SKM-1 treated with dmso at 0.1 percent for 144 hours (cell line): ENCODE data around the gene ZSCAN12.
A peak's percentile ranks its signal among the peaks of the same experiment; 100 is the strongest.
"Not testable (repeated sequence)": the region's sequence is repeated elsewhere in the genome, so short reads cannot be mapped to it uniquely, and the experiment has no call there.

Experiments
- DNase-seq: peaks from one replicate; lab custom pipeline; 2025; ENCODE audit not compliant: unreplicated experiment; lab: John Stamatoyannopoulos, UW

Gene ZSCAN12

GRCh38 chr6:28395918-28396317 lies 3.6 kb downstream of the ZSCAN12 start:
- DNase-seq = no peak

- peak; percentile 5 for DNase-seq
Measured at GRCh38 chr6:28393912-28394662, 5.5 kb downstream of the ZSCAN12 start.

GRCh38 chr6:28390688-28391087 lies 8.9 kb downstream of the ZSCAN12 start:
- no peak for DNase-seq

- DNase-seq = no peak
Measured at GRCh38 chr6:28384143-28384533, 15.4 kb downstream of the ZSCAN12 start.

GRCh38 chr6:28383235-28384142 lies 16.1 kb downstream of the ZSCAN12 start:
- peak; percentile 63 for DNase-seq

- DNase-seq = no peak
Measured at GRCh38 chr6:28380381-28380780, 19.2 kb downstream of the ZSCAN12 start.

- DNase-seq = no peak
Measured at GRCh38 chr6:28378644-28379043, 20.9 kb downstream of the ZSCAN12 start.

GRCh38 chr6:28377879-28378278 lies 21.7 kb downstream of the ZSCAN12 start:
- no peak for DNase-seq

- no peak for DNase-seq
Measured at GRCh38 chr6:28373925-28374324, 25.6 kb downstream of the ZSCAN12 start.

- no peak for DNase-seq
Measured at GRCh38 chr6:28371706-28372451, 27.7 kb downstream of the ZSCAN12 start.

- no peak for DNase-seq
Measured at GRCh38 chr6:28371280-28371679, 28.3 kb downstream of the ZSCAN12 start.

- DNase-seq = no peak
Measured at GRCh38 chr6:28370440-28370839, 29.1 kb downstream of the ZSCAN12 start.

GRCh38 chr6:28369463-28369862 lies 30.1 kb downstream of the ZSCAN12 start:
- DNase-seq = no peak

GRCh38 chr6:28368522-28368921 lies 31.0 kb downstream of the ZSCAN12 start:
- peak; percentile 35 for DNase-seq

GRCh38 chr6:28365590-28365989 lies 34.0 kb downstream of the ZSCAN12 start:
- not testable (repeated sequence) for DNase-seq

- DNase-seq = no peak
Measured at GRCh38 chr6:28360961-28361360, 38.6 kb downstream of the ZSCAN12 start.

- not testable (repeated sequence) for DNase-seq
Measured at GRCh38 chr6:28359562-28359961, 40.0 kb downstream of the ZSCAN12 start.

- no peak for DNase-seq
Measured at GRCh38 chr6:28357036-28357435, 42.5 kb downstream of the ZSCAN12 start.

- DNase-seq = no peak
Measured at GRCh38 chr6:28356666-28357020, 42.9 kb downstream of the ZSCAN12 start.

- peak; percentile 74 for DNase-seq
Measured at GRCh38 chr6:28355743-28356665, 43.5 kb downstream of the ZSCAN12 start.
